H9 (cell line): ENCODE measurements around the gene ACOX3. TPM values are rescaled to one million over a fixed set of nuclear protein-coding genes. Genes with fewer than 3 reads are reported as not detected.

ENCODE experiments used
- DNase-seq: peaks from one replicate; pipeline ENCODE4 v3.0.0-alpha.2; 2017
- H2AFZ ChIP-seq: one replicate; pipeline ENCODE4 v1.6.1; 2013; ENCODE audit warnings: mild to moderate bottlenecking, low read length, control low read depth, moderate library complexity
- H2AK5ac ChIP-seq: 2 replicates; pipeline ENCODE4 v1.6.1; 2013; ENCODE audit warnings: low read length, control low read depth, mixed read lengths; ENCODE audit not compliant: insufficient read length
- H2BK120ac ChIP-seq: one replicate; pipeline ENCODE4 v1.6.1; 2013; ENCODE audit warnings: low read depth, mild to moderate bottlenecking, low read length, control low read depth, inconsistent platforms; ENCODE audit not compliant: poor library complexity, severe bottlenecking
- H2BK12ac ChIP-seq: 2 replicates; pipeline ENCODE4 v1.6.1; 2013; ENCODE audit warnings: low read length, control low read depth, mixed read lengths, low read depth; ENCODE audit not compliant: insufficient read length
- H2BK15ac ChIP-seq: 2 replicates; pipeline ENCODE4 v1.6.1; 2013; ENCODE audit warnings: low read depth, low read length, control low read depth
- H2BK20ac ChIP-seq: one replicate; pipeline ENCODE4 v1.6.1; 2013; ENCODE audit warnings: low read depth, mild to moderate bottlenecking, low read length, control low read depth, inconsistent platforms; ENCODE audit not compliant: poor library complexity, severe bottlenecking
- H2BK5ac ChIP-seq: 2 replicates; pipeline ENCODE4 v1.6.1; 2013; ENCODE audit warnings: low read length, control low read depth, mixed read lengths; ENCODE audit not compliant: insufficient read length
- H3K14ac ChIP-seq: 2 replicates; pipeline ENCODE4 v1.6.1; 2013; ENCODE audit warnings: low read length, control low read depth; ENCODE audit not compliant: insufficient read depth
- H3K18ac ChIP-seq: 2 replicates; pipeline ENCODE4 v1.6.1; 2013; ENCODE audit warnings: low read depth, mild to moderate bottlenecking, mixed read lengths, low read length, control low read depth; ENCODE audit not compliant: insufficient read length
- H3K23ac ChIP-seq: 2 replicates; pipeline ENCODE4 v1.6.1; 2013; ENCODE audit warnings: low read length, control low read depth, mixed read lengths, low read depth; ENCODE audit not compliant: insufficient read length
- H3K23me2 ChIP-seq: 2 replicates; pipeline ENCODE4 v1.6.1; 2013; ENCODE audit warnings: low read depth, mild to moderate bottlenecking, mixed read lengths, low read length, control low read depth; ENCODE audit not compliant: insufficient read length, poor library complexity, severe bottlenecking
- H3K27ac ChIP-seq: 2 replicates; pipeline ENCODE4 v1.5.1; 2013; ENCODE audit warnings: low read length, control low read depth, mixed read lengths, low read depth; ENCODE audit not compliant: insufficient read length
- H3K27me3 ChIP-seq: 2 replicates; pipeline ENCODE4 v1.6.1; 2013; ENCODE audit warnings: low read length, control low read depth, inconsistent platforms; ENCODE audit not compliant: insufficient read depth
- H3K4ac ChIP-seq: 2 replicates; pipeline ENCODE4 v1.6.1; 2013; ENCODE audit warnings: low read depth, mild to moderate bottlenecking, control low read depth, inconsistent platforms, low read length, moderate library complexity
- H3K4me1 ChIP-seq: 2 replicates; pipeline ENCODE4 v1.6.1; 2013; ENCODE audit warnings: low read length, control low read depth, inconsistent platforms; ENCODE audit not compliant: insufficient read depth
- H3K4me2 ChIP-seq: 2 replicates; pipeline ENCODE4 v1.6.1; 2013; ENCODE audit warnings: low read length, control low read depth, mixed read lengths; ENCODE audit not compliant: insufficient read length, insufficient read depth
- H3K56ac ChIP-seq: 2 replicates; pipeline ENCODE4 v1.6.1; 2013; ENCODE audit warnings: low read depth, mild to moderate bottlenecking, mixed read lengths, low read length, control low read depth; ENCODE audit not compliant: insufficient read length
- H3K79me1 ChIP-seq: 2 replicates; pipeline ENCODE4 v1.6.1; 2013; ENCODE audit warnings: low read depth, mild to moderate bottlenecking, moderate library complexity, low read length, control low read depth, inconsistent platforms; ENCODE audit not compliant: insufficient read depth, poor library complexity, severe bottlenecking
- H3K79me2 ChIP-seq: 2 replicates; pipeline ENCODE4 v1.6.1; 2013; ENCODE audit warnings: low read length, control low read depth, inconsistent platforms; ENCODE audit not compliant: insufficient read depth
- H3K9ac ChIP-seq: 2 replicates; pipeline ENCODE4 v1.6.1; 2013; ENCODE audit warnings: low read length, control low read depth, mixed read lengths; ENCODE audit not compliant: insufficient read length; ENCODE audit errors: extremely low read depth
- H3K9me3 ChIP-seq: one replicate; pipeline ENCODE4 v1.6.1; 2013; ENCODE audit warnings: low read depth, low read length, inconsistent platforms; ENCODE audit not compliant: control insufficient read depth
- H3T11ph ChIP-seq: one replicate; pipeline ENCODE4 v1.6.1; 2013; ENCODE audit warnings: mild to moderate bottlenecking, low read length, control low read depth, inconsistent platforms
- H4K20me1 ChIP-seq: one replicate; pipeline ENCODE4 v1.6.1; 2013; ENCODE audit not compliant: control insufficient read depth, insufficient read length, insufficient read depth
- H4K5ac ChIP-seq: 2 replicates; pipeline ENCODE4 v1.6.1; 2013; ENCODE audit warnings: low read depth, mild to moderate bottlenecking, mixed read lengths, low read length, control low read depth; ENCODE audit not compliant: insufficient read length
- H4K8ac ChIP-seq: replicated peaks from 2 replicates; pipeline ENCODE4 v1.6.1; 2013; ENCODE audit warnings: low read length, control low read depth, mixed read lengths, low read depth; ENCODE audit not compliant: insufficient read length
- H4K91ac ChIP-seq: 2 replicates; pipeline ENCODE4 v1.6.1; 2013; ENCODE audit warnings: low read depth, mild to moderate bottlenecking, moderate library complexity, mixed read lengths, low read length, control low read depth; ENCODE audit not compliant: insufficient read length
- H3K27ac Mint-ChIP-seq, 3 experiments: 2 replicates in 2 of 3; 3 replicates in 1 of 3; pipeline ENCODE4 v1.8.0; 2020 to 2021; ENCODE audit warnings: mixed read lengths in 3 of 3, mild to moderate bottlenecking in 1 of 3, moderate library complexity in 1 of 3
- H3K27me3 Mint-ChIP-seq: 2 replicates; pipeline ENCODE4 v1.8.0; 2021; ENCODE audit warnings: low read depth, mild to moderate bottlenecking, moderate library complexity, mixed read lengths
- H3K36me3 Mint-ChIP-seq, 3 experiments: 2 replicates in 2 of 3; 3 replicates in 1 of 3; pipeline ENCODE4 v1.8.0; 2020 to 2021; ENCODE audit warnings: low read depth in 3 of 3, mixed read lengths in 3 of 3; ENCODE audit not compliant: insufficient read depth in 1 of 3
- H3K4me1 Mint-ChIP-seq, 2 experiments: 2 replicates each; pipeline ENCODE4 v1.8.0; 2020; ENCODE audit warnings: mixed read lengths in 2 of 2
- H3K4me3 Mint-ChIP-seq, 2 experiments: 2 replicates in 1 of 2; 3 replicates in 1 of 2; pipeline ENCODE4 v1.8.0; 2020 to 2021; ENCODE audit warnings: mild to moderate bottlenecking in 2 of 2, mixed read lengths in 2 of 2, moderate library complexity in 1 of 2
- H3K9me3 Mint-ChIP-seq, 2 experiments: 2 replicates in 1 of 2; 3 replicates in 1 of 2; pipeline ENCODE4 v1.8.0; 2020; ENCODE audit warnings: mild to moderate bottlenecking in 2 of 2, mixed read lengths in 2 of 2, moderate library complexity in 1 of 2
- CTCF ChIP-seq: fragments of 200-600 bp; sonication (generic); conservative IDR thresholded peaks from 3 replicates; pipeline ENCODE4 v1.8.0; 2021; ENCODE audit warnings: antibody characterized with exemption, mild to moderate bottlenecking
- WGBS: extraction: QIAGEN DNeasy Blood & Tissue Kit; methylation state at CpG from one replicate; pipeline ENCODE4 v1.1.7; 2013; ENCODE audit warnings: missing lambda C conversion rate, low lambda C conversion rate, mixed read lengths; ENCODE audit not compliant: insufficient read length; ENCODE audit errors: extremely low coverage; 5-methylcytosine and 5-hydroxymethylcytosine counted together
- total RNA-seq: library from RNA; stranded (reverse); gene quantifications from 2 replicates; pipeline ENCODE4 v1.2.1, GENCODE V29; 2021

ACOX3 gene
- total RNA-seq, 1 experiment from 2014 or later: 13.8 TPM

GRCh38 chr4:8372506-8372905, 68.0 kb downstream of the ACOX3 start:
- Histone ChIP-seq H3K56ac (no peak overlapping the region), H3K79me2 (no peaks in the 10 kb centered on the region), H3K18ac (no peak overlapping the region), H4K8ac (no peak overlapping the region), H3K27ac (no peak overlapping the region), H3K4ac (no peak overlapping the region), H3K14ac (no peak overlapping the region; the same call in 1 of the 2 replicates), H2AFZ (no peak overlapping the region), H3K23me2 (no peaks in the 10 kb centered on the region), H2AK5ac (no peak overlapping the region), H3K23ac (no peak overlapping the region), H2BK20ac (no peak overlapping the region), H3K4me2 (no peak overlapping the region), H2BK12ac (no peak overlapping the region), H4K5ac (no peak overlapping the region), H3K9me3 (no peaks in the 10 kb centered on the region), H3K79me1 (no peaks in the 10 kb centered on the region), H3K4me1 (no peaks in the 10 kb centered on the region), H4K20me1 (no peaks in the 10 kb centered on the region), H2BK5ac (no peak overlapping the region), H3K27me3 (no peaks in the 10 kb centered on the region), H2BK120ac (no peak overlapping the region), H2BK15ac (no peak overlapping the region), H4K91ac (no peak overlapping the region), H3T11ph (no peak overlapping the region), H3K9ac (no peak overlapping the region)
- Mint-ChIP-seq H3K36me3 (no peaks in the 10 kb centered on the region), H3K4me1 (peaks cover 12 to 13% of the 10 kb centered on the region in 2 experiments), H3K9me3 (no peaks in the 10 kb centered on the region; a peak in 1 of 5 replicates), H3K27ac (no peak overlapping the region), H3K27me3 (peaks cover 22% of the 10 kb centered on the region), H3K4me3 (no peak overlapping the region)
- no CpG with 5 or more reads among the region's 13 CpGs for WGBS
- no peak for DNase-seq
- TF ChIP-seq CTCF: no peak
